Measurements from ENCODE around the gene CDC42EP2. TPM values are rescaled to one million over a fixed set of nuclear protein-coding genes. Genes with fewer than 3 reads are reported as not detected.

The CDC42EP2 gene
- total and polyA plus RNA-seq, 10 of the 15 experiments (the other 5 are each of a cell fraction or from before 2014, with no cell fraction given), result 0.03 to 1.2 (median 0.09) TPM; not detected in 3

DNA sequence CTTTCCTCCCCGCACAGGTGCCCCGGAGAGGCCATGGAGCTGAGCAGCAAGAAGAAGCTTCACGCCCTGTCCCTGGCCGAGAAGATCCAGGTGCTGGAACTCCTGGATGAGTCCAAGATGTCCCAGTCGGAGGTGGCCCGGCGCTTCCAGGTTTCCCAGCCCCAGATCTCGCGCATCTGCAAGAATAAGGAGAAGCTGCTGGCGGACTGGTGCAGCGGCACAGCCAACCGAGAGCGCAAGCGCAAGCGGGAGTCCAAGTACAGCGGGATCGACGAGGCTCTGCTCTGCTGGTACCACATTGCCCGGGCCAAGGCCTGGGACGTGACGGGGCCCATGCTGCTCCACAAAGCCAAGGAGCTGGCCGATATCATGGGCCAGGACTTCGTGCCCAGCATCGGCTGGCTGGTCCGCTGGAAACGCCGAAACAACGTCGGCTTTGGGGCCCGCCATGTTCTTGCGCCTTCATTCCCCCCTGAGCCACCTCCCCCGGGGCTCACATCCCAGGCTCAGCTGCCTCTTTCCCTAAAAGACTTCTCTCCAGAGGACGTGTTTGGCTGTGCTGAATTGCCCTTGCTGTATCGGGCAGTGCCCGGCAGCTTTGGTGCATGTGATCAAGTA lies 41.2 kb downstream of the CDC42EP2 start:
- in situ Hi-C loops (cut with MboI), result no loop called here
- no peak for DNase-seq (ENCODE audit: low read depth, low spot score)
- intact Hi-C loops (cut with micrococcal nuclease; ENCODE audit: unreplicated experiment), result no loop called here
- no peak for ATAC-seq
- 86% methylated on average over 35 of the region's 35 CpGs for WGBS (ENCODE audit: insufficient coverage, insufficient replicate concordance, low lambda C conversion rate, missing lambda C conversion rate)
- TF ChIP-seq IKZF1 (conservative IDR thresholded peaks at IDR 0.05), result peak; percentile 39; the same call in 1 of the 2 replicates
- 0 out of 2 replicates have a peak, but pooled peaks have one; percentile 25 for TF ChIP-seq EED (IDR thresholded peaks at IDR 0.05; ENCODE audit: low read depth)
- 0 out of 4 replicates have a peak, but pooled peaks of 1 of the 2 experiments have one; percentile 16 for TF ChIP-seq IKZF2 (IDR thresholded peaks at IDR 0.05)
- TF ChIP-seq SMARCA5 (IDR thresholded peaks at IDR 0.05), result no peak
- H3K4me3 ChIP-seq, result peak overlapping the region; percentile 89; the same call in 1 of the 2 replicates
- no peaks in the 10 kb centered on the region for H3K79me2 ChIP-seq (ENCODE audit: control insufficient read depth, insufficient read depth, low read length)
- H3K9me3 ChIP-seq (replicated peaks; ENCODE audit: control insufficient read depth, insufficient read depth, low read length), result no peaks in the 10 kb centered on the region
- peak overlapping the region; percentile 97 for H3K4me2 ChIP-seq (ENCODE audit: control insufficient read depth, insufficient read depth)
- ChIA-PET CTCF (interaction anchor here (1.1 to 2.1 kb wide), 4 partner anchors 26 to 54 kb away, joined by 3 to 8 read pairs (median 3); partner anchors contain the start of gene SLC25A45), POLR2A (interaction anchor here (0.6 to 2.0 kb wide), 2 partner anchors 22 to 87 kb away, joined by 3 to 7 read pairs; partner anchors contain the start of gene DPF2), RAD21 (ENCODE audit: unreplicated experiment) (interaction anchor here (1.1 to 1.5 kb wide), 2 partner anchors 21 to 22 kb away, joined by 3 read pairs; partner anchors contain the start of gene DPF2), SMC1A (ENCODE audit: uncharacterized antibody, unreplicated experiment) (interaction anchor here (0.8 kb wide), 2 partner anchors 155 to 216 kb away, joined by 3 read pairs; no protein-coding TSS in a partner anchor)
- BruUV-seq (replicated peaks), result no TSS peak
- 0 out of 4 replicates have a peak, but pooled peaks cover 0 to 3% of the 10 kb centered on the region in 2 experiments for H3K27me3 ChIP-seq (replicated peaks in 1 of 2; ENCODE audit: control insufficient read depth in 2 of 2, insufficient read depth in 2 of 2, low read length in 1 of 2)
- no peak for FAIRE-seq
- no peak overlapping the region for H3K9ac ChIP-seq (ENCODE audit: control insufficient read depth, insufficient read depth, low read length)
- peaks cover 4% of the 10 kb centered on the region for H3K4me1 ChIP-seq (ENCODE audit: control insufficient read depth, insufficient read depth, low read length)
- no peak overlapping the region for H2AFZ ChIP-seq (ENCODE audit: control insufficient read depth, low read depth, low read length)
- H4K20me1 ChIP-seq (ENCODE audit: control insufficient read depth, insufficient read depth), result no peaks in the 10 kb centered on the region
- H3K36me3 ChIP-seq (ENCODE audit: control insufficient read depth in 2 of 2, insufficient read depth in 2 of 2, low read length in 1 of 2), result peaks cover 9 to 13% of the 10 kb centered on the region in 2 experiments; a peak in 3 of 4 replicates
- no peak overlapping the region for H3K27ac ChIP-seq (ENCODE audit: control insufficient read depth, insufficient read depth)

- 0 out of 4 replicates have a peak, but pooled peaks cover 0 to 3% of the 10 kb centered on the region in 2 experiments for H3K27me3 ChIP-seq (replicated peaks in 1 of 2; ENCODE audit: control insufficient read depth in 2 of 2, insufficient read depth in 2 of 2, low read length in 1 of 2)
- H3K9ac ChIP-seq (ENCODE audit: control insufficient read depth, insufficient read depth, low read length), result no peak overlapping the region
- no peak for FAIRE-seq
- no peak for DNase-seq (ENCODE audit: low read depth, low spot score)
- H3K4me3 ChIP-seq, result no peak overlapping the region
- intact Hi-C loops (cut with micrococcal nuclease; ENCODE audit: unreplicated experiment) (no loop called here), in situ Hi-C loops (cut with MboI) (no loop called here)
- no peaks in the 10 kb centered on the region for H4K20me1 ChIP-seq (ENCODE audit: control insufficient read depth, insufficient read depth)
- no peaks in the 10 kb centered on the region for H3K79me2 ChIP-seq (ENCODE audit: control insufficient read depth, insufficient read depth, low read length)
- CTCF ChIA-PET, result interaction anchor here (1.3 to 2.1 kb wide), 5 partner anchors 25 to 82 kb away, joined by 3 to 8 read pairs (median 3); no protein-coding TSS in a partner anchor
- RAD21 ChIA-PET (ENCODE audit: unreplicated experiment), result interaction anchor here (1.3 to 1.5 kb wide), 2 partner anchors 23 kb away, joined by 3 to 4 read pairs; partner anchors contain the start of gene DPF2
- H2AFZ ChIP-seq (ENCODE audit: control insufficient read depth, low read depth, low read length), result no peak overlapping the region
- no peak overlapping the region for H3K27ac ChIP-seq (ENCODE audit: control insufficient read depth, insufficient read depth)
- no peak overlapping the region for H3K4me2 ChIP-seq (ENCODE audit: control insufficient read depth, insufficient read depth)
- 81% methylated on average over 30 of the region's 30 CpGs for WGBS (ENCODE audit: insufficient coverage, insufficient replicate concordance, low lambda C conversion rate, missing lambda C conversion rate)
- SMC1A ChIA-PET (ENCODE audit: uncharacterized antibody, unreplicated experiment), result interaction anchor here (0.8 to 1.3 kb wide), 2 partner anchors 13 to 215 kb away, joined by 3 read pairs; no protein-coding TSS in a partner anchor
- BruUV-seq (replicated peaks), result no TSS peak
- no peaks in the 10 kb centered on the region for H3K9me3 ChIP-seq (replicated peaks; ENCODE audit: control insufficient read depth, insufficient read depth, low read length)
- peaks cover 4% of the 10 kb centered on the region for H3K4me1 ChIP-seq (ENCODE audit: control insufficient read depth, insufficient read depth, low read length)
- POLR2A ChIA-PET, result interaction anchor here (0.6 to 2.0 kb wide), 2 partner anchors 23 to 87 kb away, joined by 3 to 7 read pairs; partner anchors contain the start of gene DPF2
- peaks cover 8 to 10% of the 10 kb centered on the region in 2 experiments; a peak in 3 of 4 replicates for H3K36me3 ChIP-seq (ENCODE audit: control insufficient read depth in 2 of 2, insufficient read depth in 2 of 2, low read length in 1 of 2)
- ATAC-seq, result no peak
- TF ChIP-seq, protein P1, sequence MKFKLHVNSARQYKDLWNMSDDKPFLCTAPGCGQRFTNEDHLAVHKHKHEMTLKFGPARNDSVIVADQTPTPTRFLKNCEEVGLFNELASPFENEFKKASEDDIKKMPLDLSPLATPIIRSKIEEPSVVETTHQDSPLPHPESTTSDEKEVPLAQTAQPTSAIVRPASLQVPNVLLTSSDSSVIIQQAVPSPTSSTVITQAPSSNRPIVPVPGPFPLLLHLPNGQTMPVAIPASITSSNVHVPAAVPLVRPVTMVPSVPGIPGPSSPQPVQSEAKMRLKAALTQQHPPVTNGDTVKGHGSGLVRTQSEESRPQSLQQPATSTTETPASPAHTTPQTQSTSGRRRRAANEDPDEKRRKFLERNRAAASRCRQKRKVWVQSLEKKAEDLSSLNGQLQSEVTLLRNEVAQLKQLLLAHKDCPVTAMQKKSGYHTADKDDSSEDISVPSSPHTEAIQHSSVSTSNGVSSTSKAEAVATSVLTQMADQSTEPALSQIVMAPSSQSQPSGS (IDR thresholded peaks at IDR 0.05; ENCODE audit: low read length), result no peak
- TF ChIP-seq KDM1A (IDR thresholded peaks at IDR 0.05; ENCODE audit: borderline replicate concordance), result no peak
- no peak for TF ChIP-seq ASH2L (IDR thresholded peaks at IDR 0.05; ENCODE audit: borderline replicate concordance, low read depth)
- no peak for TF ChIP-seq HCFC1 (IDR thresholded peaks at IDR 0.05; ENCODE audit: low read length)
- TF ChIP-seq IRF4 (IDR thresholded peaks at IDR 0.05; ENCODE audit: low read depth, low read length), result no peak
- TF ChIP-seq CBFB (IDR thresholded peaks at IDR 0.05; ENCODE audit: low read depth), result no peak
- TF ChIP-seq BHLHE40 (IDR thresholded peaks at IDR 0.05; ENCODE audit: borderline replicate concordance in 1 of 2, low read depth in 2 of 2, low read length in 1 of 2), result no peak
- no peak for TF ChIP-seq CHD4 (IDR thresholded peaks at IDR 0.05)
- no peak for TF ChIP-seq TCF7 (IDR thresholded peaks at IDR 0.05; ENCODE audit: borderline replicate concordance)
Observed at GRCh38 chr11:65356394-65356972, 41.8 kb downstream of the CDC42EP2 start.

Measured in GM12878 (cell line).